Measurements from ENCODE around the gene ZBTB44.

Gene ZBTB44

DNA sequence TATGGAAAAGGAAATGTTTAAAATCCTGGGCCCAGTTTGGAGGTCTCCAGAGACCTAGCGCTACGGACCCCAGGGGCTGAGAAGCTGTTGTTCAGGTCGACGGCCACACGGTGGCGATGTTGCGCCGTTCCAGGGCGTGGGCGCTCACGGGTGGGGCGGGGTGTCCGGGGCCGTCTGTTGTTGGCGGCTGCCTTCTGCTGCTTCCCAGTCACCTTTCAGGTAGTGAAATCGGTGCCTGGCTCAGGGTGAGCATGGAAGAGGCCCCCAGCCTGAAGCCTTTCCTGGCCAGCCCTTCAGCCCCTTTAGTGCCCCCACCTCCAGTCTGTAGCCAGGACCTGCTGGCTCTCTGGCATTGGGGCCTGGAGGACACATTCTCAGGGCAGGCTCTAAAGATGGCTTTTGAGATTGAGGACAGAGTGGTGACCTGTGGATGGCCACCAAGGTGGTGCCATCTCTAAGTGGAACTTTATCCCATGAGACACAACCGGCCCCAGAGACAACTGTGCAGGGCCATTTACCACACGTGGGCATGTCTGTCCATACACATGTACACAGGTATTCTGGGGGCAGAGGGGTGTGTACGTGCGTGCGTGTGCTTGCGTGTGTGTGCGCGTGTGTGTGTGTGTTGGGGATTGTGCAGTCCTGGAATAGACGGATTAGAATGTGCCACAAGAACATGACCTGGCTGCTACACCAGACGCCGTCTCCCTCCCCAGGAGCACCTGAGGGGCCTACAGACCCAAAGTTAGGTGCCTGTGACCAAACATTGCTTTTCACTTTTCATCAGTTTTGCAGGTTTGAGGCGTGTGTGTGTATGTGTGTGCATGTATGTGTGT, 101.4 kb downstream of the ZBTB44 start:
- peak; percentile 51 for DNase-seq

GRCh38 chr11:130212431-130212961, 102.2 kb downstream of the ZBTB44 start:
- no peak for DNase-seq

GRCh38 chr11:130211781-130212401, 102.8 kb downstream of the ZBTB44 start:
- DNase-seq: no peak

GRCh38 chr11:130211144-130211543, 103.6 kb downstream of the ZBTB44 start:
- no peak for DNase-seq

DNA sequence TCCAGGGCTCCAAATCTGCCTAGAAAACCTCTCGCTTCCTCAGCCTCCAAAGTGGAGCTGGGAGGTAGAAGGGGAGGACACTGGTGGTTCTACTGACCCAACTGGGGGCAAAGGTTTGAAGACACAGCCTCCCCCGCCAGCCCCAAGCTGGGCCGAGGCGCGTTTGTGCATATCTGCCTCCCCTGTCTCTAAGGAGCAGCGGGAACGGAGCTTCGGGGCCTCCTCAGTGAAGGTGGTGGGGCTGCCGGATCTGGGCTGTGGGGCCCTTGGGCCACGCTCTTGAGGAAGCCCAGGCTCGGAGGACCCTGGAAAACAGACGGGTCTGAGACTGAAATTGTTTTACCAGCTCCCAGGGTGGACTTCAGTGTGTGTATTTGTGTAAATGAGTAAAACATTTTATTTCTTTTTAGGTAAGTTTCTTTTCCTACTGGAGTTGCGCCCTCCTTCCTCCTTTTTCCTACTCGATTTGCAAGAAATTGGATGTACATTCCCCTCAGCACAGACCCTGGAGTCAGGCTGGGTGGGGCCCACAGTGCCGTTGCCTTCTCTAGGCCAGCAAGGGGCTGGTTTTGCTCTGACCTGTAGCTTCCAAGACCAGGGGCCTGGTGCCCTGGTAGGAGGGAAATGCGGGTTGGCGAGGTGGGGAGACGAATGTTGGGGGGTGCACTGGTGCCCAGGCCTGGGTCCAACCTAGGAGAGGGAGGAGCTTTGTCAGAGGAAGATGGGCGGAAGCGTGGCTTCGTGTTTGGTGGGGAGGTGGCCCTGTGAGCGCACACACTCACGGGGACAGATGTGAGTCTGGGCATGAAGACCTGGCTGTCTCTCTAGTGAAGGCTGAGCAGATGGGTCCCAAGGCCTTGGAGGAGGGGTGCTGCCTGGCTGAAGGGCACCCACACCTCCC, 104.5 kb downstream of the ZBTB44 start:
- DNase-seq: no peak

- no peak for DNase-seq
Measured at GRCh38 chr11:130209128-130209932, 105.4 kb downstream of the ZBTB44 start.

DNA sequence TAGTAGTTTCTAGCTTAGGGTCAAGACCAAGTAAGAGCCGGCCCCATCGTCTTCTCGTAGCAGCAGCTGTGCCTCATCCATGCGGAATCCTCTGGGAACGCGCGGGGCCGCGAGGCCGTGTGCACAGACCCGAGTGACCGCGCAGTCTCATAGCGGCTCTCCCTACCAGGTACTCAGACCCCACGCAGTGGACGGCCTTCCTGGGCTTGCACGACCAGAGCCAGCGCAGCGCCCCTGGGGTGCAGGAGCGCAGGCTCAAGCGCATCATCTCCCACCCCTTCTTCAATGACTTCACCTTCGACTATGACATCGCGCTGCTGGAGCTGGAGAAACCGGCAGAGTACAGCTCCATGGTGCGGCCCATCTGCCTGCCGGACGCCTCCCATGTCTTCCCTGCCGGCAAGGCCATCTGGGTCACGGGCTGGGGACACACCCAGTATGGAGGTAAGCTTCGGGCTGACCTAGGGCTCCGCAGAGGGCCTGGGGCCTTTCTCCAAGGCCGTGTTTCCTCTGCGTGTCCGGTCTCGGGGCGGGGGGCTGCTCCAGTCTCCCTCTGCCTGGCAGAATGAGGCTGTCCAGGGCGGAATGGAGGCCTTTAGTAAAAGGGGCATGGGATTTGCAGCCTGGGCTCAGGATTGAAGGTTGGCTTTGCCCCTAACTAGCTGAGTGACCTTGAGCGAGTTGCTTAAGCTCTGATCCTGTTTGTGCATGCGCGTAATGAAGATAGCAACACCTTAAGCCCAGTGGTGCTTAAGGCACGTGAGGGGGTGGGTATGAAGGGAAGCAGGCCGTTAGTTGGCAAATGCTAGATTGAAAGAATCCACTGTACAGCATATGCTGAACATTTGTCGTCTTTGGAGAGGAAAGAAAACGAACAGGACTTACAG, 106.2 kb downstream of the ZBTB44 start:
- DNase-seq: no peak

DNA sequence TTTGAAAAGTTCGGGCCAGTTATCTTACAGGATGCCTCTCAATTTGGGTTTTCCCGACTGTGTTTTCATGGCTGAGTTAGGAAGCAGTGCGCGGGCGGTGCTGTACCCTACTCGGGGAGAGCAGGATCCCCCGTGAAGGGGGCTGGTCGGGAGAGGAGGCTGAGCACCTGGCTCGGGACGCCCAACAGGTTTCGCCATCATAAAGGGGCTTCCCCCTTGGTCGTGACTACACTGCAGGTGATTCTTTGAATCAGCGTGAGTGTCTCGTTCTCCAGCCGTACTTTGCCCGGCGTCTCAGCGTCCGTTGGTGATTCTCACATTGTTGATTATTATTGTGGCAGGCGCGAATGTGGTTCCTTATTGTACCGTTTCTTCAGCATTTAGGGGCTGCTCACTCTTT, 108.6 kb downstream of the ZBTB44 start:
- DNase-seq: no peak

GRCh38 chr11:130204703-130205095, 110.0 kb downstream of the ZBTB44 start:
- no peak for DNase-seq

GRCh38 chr11:130203766-130204702, 110.7 kb downstream of the ZBTB44 start:
- DNase-seq: no peak

GRCh38 chr11:130202818-130203689, 111.7 kb downstream of the ZBTB44 start:
- DNase-seq: no peak

GRCh38 chr11:130202009-130202817, 112.5 kb downstream of the ZBTB44 start:
- DNase-seq: no peak

DNA sequence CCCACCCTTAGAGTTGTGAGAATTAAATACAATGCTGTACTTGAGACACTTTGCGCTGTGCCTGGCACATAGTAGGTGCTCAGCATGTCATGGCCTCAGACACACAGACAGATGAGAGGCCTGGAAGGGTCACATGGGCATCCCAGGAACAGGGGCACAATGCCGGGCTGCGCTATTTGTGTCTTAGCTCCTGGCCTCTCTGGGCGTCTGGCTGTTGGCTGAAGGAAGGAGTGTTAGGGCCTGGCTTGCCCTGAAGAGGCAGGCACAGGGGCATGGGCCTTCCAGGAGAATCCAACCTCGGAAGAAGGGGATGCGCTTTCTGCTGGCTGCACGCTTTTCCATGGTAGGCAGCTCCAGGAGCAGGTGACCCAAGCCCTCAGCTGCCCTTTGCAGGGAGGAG, 113.7 kb downstream of the ZBTB44 start:
- DNase-seq: no peak

DNA sequence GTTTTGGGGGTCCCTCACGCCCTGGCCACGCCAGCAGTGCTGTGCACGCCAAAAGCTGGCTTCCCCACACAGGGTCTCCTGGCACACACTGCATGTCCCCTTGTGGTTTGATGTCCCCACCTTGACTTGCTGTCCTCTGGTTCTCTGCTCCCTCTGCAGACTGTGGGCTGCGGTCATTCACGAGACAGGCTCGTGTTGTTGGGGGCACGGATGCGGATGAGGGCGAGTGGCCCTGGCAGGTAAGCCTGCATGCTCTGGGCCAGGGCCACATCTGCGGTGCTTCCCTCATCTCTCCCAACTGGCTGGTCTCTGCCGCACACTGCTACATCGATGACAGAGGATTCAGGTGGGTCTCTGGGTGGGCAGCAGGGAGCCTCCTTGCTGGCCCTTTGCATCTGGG, 114.9 kb downstream of the ZBTB44 start:
- DNase-seq: no peak

GRCh38 chr11:130198964-130199363, 115.8 kb downstream of the ZBTB44 start:
- DNase-seq: no peak

DNA sequence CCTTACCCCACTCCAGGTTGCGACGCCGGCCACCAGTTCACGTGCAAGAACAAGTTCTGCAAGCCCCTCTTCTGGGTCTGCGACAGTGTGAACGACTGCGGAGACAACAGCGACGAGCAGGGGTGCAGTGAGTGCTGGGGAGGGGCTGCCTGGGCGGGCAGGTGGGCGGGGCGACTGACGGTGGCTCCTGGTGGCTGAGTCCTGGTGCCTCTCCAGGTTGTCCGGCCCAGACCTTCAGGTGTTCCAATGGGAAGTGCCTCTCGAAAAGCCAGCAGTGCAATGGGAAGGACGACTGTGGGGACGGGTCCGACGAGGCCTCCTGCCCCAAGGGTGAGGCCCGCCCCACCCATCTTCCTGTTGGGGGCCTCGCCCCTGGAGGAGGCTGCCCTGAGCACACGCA, 116.4 kb downstream of the ZBTB44 start:
- no peak for DNase-seq

DNA sequence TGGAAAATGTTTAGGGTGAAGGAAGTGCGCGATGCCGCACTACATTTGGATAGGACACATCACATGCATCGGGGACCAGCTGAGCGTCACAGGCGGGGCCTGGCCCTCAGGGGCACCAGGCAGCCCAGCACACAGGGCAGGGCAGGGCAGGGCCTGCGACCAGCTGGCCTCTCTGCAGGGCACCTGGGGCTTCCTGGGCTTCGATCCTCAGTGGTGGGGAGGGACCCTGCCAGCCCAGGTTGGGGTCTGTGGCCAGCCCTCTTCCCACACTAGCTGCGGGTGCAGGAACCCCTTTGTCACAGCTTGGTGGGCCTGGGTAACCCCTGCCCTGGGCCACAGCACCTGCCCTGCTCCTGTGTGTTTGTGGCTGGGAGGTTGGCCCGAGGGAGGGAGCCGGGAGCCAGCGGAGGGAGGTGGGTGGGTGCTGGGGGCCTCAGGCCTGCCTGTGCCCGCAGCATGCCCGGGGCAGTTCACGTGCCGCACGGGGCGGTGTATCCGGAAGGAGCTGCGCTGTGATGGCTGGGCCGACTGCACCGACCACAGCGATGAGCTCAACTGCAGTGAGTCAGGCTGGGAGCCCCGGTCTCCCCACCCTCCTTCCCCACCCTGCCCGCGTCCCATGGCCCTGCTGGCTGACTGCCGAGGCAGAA, 117.2 kb downstream of the ZBTB44 start:
- DNase-seq: no peak
